ENCODE results near the gene XPO5. TPM values are rescaled to one million over a fixed set of nuclear protein-coding genes. Genes with fewer than 3 reads are reported as not detected.

Gene XPO5
- total and polyA plus RNA-seq, 2 experiments from 2014 or later, result 28.5 to 95.2 TPM

GRCh38 chr6:43579171-43579570, 3.3 kb upstream of the XPO5 start:
- peaks cover 7% of the 10 kb centered on the region; the same call in 1 of the 2 replicates for H3F3A ChIP-seq (replicated peaks; ENCODE audit: low read depth)
- ATAC-seq (no peak), DNase-seq (ENCODE audit: low spot score) (no peak)
- H3K79me2 ChIP-seq (replicated peaks; ENCODE audit: insufficient read depth), result peaks cover 59% of the 10 kb centered on the region
- no peak overlapping the region for H3K4me3 ChIP-seq
- Mint-ChIP-seq H3K9me3 (peaks cover 12% of the 10 kb centered on the region; the same call in 2 of the 3 replicates), H3K36me3 (ENCODE audit: low read depth) (peaks cover 39% of the 10 kb centered on the region), H3K4me1 (peaks cover 7% of the 10 kb centered on the region), H3K4me3 (no peak overlapping the region; the same call in 2 of the 3 replicates), H3K27ac (no peak overlapping the region), H3K27me3 (ENCODE audit: insufficient read depth, low read depth, poor library complexity) (peaks cover 10% of the 10 kb centered on the region)
- no peak overlapping the region for H2AFZ ChIP-seq
- H3K36me3 ChIP-seq (ENCODE audit: insufficient read depth), result 0 out of 2 replicates have a peak, but pooled peaks cover 4% of the 10 kb centered on the region
- H4K20me1 ChIP-seq (replicated peaks; ENCODE audit: insufficient read depth), result 0 out of 2 replicates have a peak, but pooled peaks cover 3% of the 10 kb centered on the region
- H3K4me1 ChIP-seq (ENCODE audit: insufficient read depth), result peaks cover 12% of the 10 kb centered on the region
- no peaks in the 10 kb centered on the region for H3K27me3 ChIP-seq (ENCODE audit: insufficient read depth)
- H3K4me2 ChIP-seq, result no peak overlapping the region
- no peak for TF ChIP-seq EZH2phosphoT487 (IDR thresholded peaks at IDR 0.05; ENCODE audit: unreplicated experiment)
- TF ChIP-seq ZNF462 (CRISPR knock-in tag; IDR thresholded peaks at IDR 0.05), result no peak
- no peak for TF ChIP-seq POLR2AphosphoS5 (IDR thresholded peaks at IDR 0.05; ENCODE audit: low read depth)
- no peak for TF ChIP-seq REST (IDR thresholded peaks at IDR 0.05; ENCODE audit: unreplicated experiment)
- no peak for TF ChIP-seq STAT1 (IDR thresholded peaks at IDR 0.05; ENCODE audit: unreplicated experiment)
- TF ChIP-seq CREB1 (CRISPR knock-in tag; IDR thresholded peaks at IDR 0.05; ENCODE audit: low read depth), result no peak
- TF ChIP-seq ETS1 (IDR thresholded peaks at IDR 0.05), result no peak
- TF ChIP-seq NANOG (IDR thresholded peaks at IDR 0.05; ENCODE audit: borderline replicate concordance), result no peak
- TF ChIP-seq ZNF331 (CRISPR knock-in tag; IDR thresholded peaks at IDR 0.05; ENCODE audit: low read depth), result no peak
- no peak overlapping the region for H3K27ac ChIP-seq (ENCODE audit: low read depth)
- no peaks in the 10 kb centered on the region for H3K9me2 ChIP-seq (ENCODE audit: insufficient read depth)
